ENCODE measurements around the gene EPHB1. TPM values are rescaled to one million over a fixed set of nuclear protein-coding genes. Genes with fewer than 3 reads are reported as not detected.
"Not testable (repeated sequence)": the region's sequence is repeated elsewhere in the genome, so short reads cannot be mapped to it uniquely, and the experiment has no call there.

EPHB1 gene
- total RNA-seq, 4 donors from 2014 or later, result 0.08 to 1.1 (median 0.72) TPM

GRCh38 chr3:135055449-135055848, 260.4 kb downstream of the EPHB1 start:
- Histone ChIP-seq H3K36me3 (no peaks in the 10 kb centered on the region), H3K4me3 (no peak overlapping the region), H3K9me3 (no peaks in the 10 kb centered on the region), H3K27ac (no peak overlapping the region), H3K27me3 (no peaks in the 10 kb centered on the region), H3K4me1 (no peaks in the 10 kb centered on the region)
- intact Hi-C loops (cut with DNase I), result no loop called here
- no peak for DNase-seq
- WGBS, 2 donors, result 73 to 81% methylated on average over 5 of the region's 5 CpGs
- TF ChIP-seq POLR2A (IDR thresholded peaks at IDR 0.05) (no peak), CTCF (IDR thresholded peaks at IDR 0.05) (no peak)

GRCh38 chr3:135056084-135056730, 261.1 kb downstream of the EPHB1 start:
- H3K9me3 ChIP-seq, result no peaks in the 10 kb centered on the region
- H3K4me3 ChIP-seq, result no peak overlapping the region
- intact Hi-C loops (cut with DNase I), result no loop called here
- 61 to 62% methylated on average over 3 to 7 of the region's 7 CpGs for WGBS, 2 donors
- TF ChIP-seq CTCF (IDR thresholded peaks at IDR 0.05), result no peak
- TF ChIP-seq POLR2A (IDR thresholded peaks at IDR 0.05), result no peak
- H3K27ac ChIP-seq, result no peak overlapping the region
- DNase-seq, result no peak
- H3K27me3 ChIP-seq, result no peaks in the 10 kb centered on the region
- H3K4me1 ChIP-seq, result no peaks in the 10 kb centered on the region
- no peaks in the 10 kb centered on the region for H3K36me3 ChIP-seq

- no peak for TF ChIP-seq POLR2A (IDR thresholded peaks at IDR 0.05)
- no peak for TF ChIP-seq CTCF (IDR thresholded peaks at IDR 0.05)
- 72 to 82% methylated on average over 5 to 6 of the region's 6 CpGs for WGBS, 2 donors
- Histone ChIP-seq H3K27ac (no peak overlapping the region), H3K36me3 (no peaks in the 10 kb centered on the region), H3K4me3 (no peak overlapping the region), H3K4me1 (no peaks in the 10 kb centered on the region), H3K27me3 (no peaks in the 10 kb centered on the region), H3K9me3 (no peaks in the 10 kb centered on the region)
- no peak for DNase-seq
- intact Hi-C loops (cut with DNase I), result no loop called here
Observed at GRCh38 chr3:135056733-135057310, 261.8 kb downstream of the EPHB1 start.

DNA sequence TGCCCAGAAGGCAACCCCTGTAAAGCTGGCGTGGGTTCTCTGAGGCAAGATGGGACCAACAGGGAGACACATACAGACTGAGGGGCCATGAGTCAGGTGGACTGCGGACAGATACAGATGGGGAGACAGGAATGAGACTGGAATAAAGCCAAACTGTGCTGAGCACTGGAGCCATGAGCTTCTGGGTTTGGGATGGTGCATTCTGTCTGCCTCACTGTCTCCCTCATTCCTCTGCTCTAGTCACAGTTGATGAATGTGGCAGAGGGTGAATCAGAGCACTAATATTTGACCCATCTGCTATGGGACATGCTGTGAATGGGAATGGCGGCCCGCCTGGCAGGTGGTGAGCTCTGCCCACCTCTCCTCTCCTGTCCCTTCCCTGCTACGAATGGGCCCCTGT, 262.9 kb downstream of the EPHB1 start:
- H3K4me3 ChIP-seq, result no peak overlapping the region
- TF ChIP-seq POLR2A (IDR thresholded peaks at IDR 0.05) (no peak), CTCF (IDR thresholded peaks at IDR 0.05) (no peak)
- no peaks in the 10 kb centered on the region for H3K9me3 ChIP-seq
- no peaks in the 10 kb centered on the region for H3K27me3 ChIP-seq
- intact Hi-C loops (cut with DNase I), result no loop called here
- DNase-seq, result no peak
- H3K4me1 ChIP-seq, result no peaks in the 10 kb centered on the region
- H3K27ac ChIP-seq, result no peak overlapping the region
- 84 to 88% methylated on average over 5 of the region's 5 CpGs for WGBS, 2 donors
- no peaks in the 10 kb centered on the region for H3K36me3 ChIP-seq

DNA sequence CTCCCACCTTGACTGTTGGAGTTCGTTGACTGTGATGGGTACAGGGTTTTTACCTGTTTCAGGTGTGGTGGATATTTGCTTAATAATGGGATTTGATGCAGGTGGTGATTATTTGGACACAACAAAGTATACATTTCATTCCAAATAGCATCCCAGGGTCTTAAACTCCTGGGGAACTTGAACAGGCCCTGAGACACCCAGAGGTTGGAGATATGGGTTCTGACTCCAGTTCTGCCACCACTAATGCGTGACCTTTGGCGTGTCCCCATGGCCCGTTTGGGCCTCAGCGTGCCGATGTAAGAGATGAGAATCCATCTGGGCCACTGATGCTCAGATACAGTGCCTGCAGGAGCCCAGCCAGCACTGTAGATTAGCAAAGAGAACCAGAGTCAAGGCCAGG, 264.5 kb downstream of the EPHB1 start:
- Histone ChIP-seq H3K27me3 (no peaks in the 10 kb centered on the region), H3K4me1 (no peaks in the 10 kb centered on the region), H3K27ac (no peak overlapping the region), H3K4me3 (no peak overlapping the region), H3K36me3 (no peaks in the 10 kb centered on the region), H3K9me3 (no peaks in the 10 kb centered on the region)
- TF ChIP-seq CTCF (IDR thresholded peaks at IDR 0.05), result no peak
- no peak for TF ChIP-seq POLR2A (IDR thresholded peaks at IDR 0.05)
- no peak for DNase-seq
- intact Hi-C loops (cut with DNase I), result no loop called here
- 78 to 85% methylated on average over 6 of the region's 6 CpGs for WGBS, 2 donors

DNA sequence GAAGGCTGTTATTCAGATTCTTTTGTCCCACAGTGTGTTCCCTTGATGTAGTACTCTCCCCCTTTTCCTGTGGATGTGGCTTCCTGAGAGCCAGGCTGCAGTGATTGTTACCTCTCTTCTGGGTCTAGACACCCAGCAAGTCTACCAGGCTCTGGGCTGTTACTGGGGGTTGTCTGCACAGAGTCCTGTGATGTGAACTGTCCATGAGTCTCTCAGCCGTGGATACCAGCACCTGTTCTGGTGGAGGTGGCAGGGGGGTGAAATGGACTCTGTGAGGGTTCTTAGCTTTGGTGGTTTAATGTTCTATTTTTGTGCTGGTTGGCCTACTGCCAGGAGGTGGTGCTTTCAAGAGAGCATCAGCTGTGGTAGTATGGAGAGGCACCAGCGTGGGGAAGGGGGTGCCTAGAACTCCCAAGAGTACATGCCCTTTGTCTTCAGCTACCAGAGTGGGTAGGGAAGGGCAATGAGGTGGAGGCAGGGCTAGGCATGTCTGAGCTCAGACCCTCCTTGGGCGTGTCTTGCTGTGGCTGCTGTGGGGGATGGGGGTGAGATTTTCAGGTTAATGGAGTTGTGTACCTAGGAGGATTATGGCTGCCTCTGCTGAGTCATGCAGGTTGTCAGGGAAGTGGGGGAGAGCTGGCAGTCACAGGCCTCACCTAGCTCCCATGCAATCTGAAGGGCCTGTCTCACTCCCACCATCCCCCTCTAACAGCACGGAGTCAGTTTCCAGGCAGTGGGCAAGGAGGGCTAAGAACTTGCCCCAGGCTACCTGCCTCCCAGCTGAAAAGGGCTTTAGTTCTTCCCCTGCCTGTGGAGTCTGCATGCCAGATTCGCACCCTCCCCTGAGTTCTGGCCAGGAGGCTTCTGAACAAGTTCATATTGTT, 272.0 kb downstream of the EPHB1 start:
- H3K9me3 ChIP-seq; H3K36me3 ChIP-seq; H3K4me3 ChIP-seq; H3K27me3 ChIP-seq; DNase-seq; intact Hi-C loops (cut with DNase I): not testable (repeated sequence)
- 65 to 74% methylated on average over 3 to 5 of the region's 5 CpGs for WGBS, 2 donors
- H3K4me1 ChIP-seq, result peaks cover 0 to 17% (median 5%) of the 10 kb centered on the region in 3 donors
- peak overlapping the region in 2 of 4 donors; percentile 38 to 49 for H3K27ac ChIP-seq

All from esophagus squamous epithelium (tissue), 5 donors.